GM21576 (cell line): Measurements from ENCODE around the gene SCYL3.
"Not testable (repeated sequence)": the region's sequence is repeated elsewhere in the genome, so short reads cannot be mapped to it uniquely, and the experiment has no call there.

ENCODE experiments used
- ATAC-seq: cut with Tn5 transposase; IDR thresholded peaks from one replicate; pipeline ENCODE4 v1.9.1; 2021; ENCODE audit warnings: mild to moderate bottlenecking, moderate library complexity; ENCODE audit not compliant: unreplicated experiment

The SCYL3 gene

GRCh38 chr1:169829671-169830070 lies 64.0 kb downstream of the SCYL3 start:
- no peak for ATAC-seq

GRCh38 chr1:169824153-169824552 lies 69.5 kb downstream of the SCYL3 start:
- ATAC-seq: no peak

- no peak for ATAC-seq
Measured at GRCh38 chr1:169821500-169821899, 72.2 kb downstream of the SCYL3 start.

- no peak for ATAC-seq
Measured at GRCh38 chr1:169816617-169817016, 77.1 kb downstream of the SCYL3 start.

GRCh38 chr1:169814265-169814664 lies 79.4 kb downstream of the SCYL3 start:
- ATAC-seq: no peak

- no peak for ATAC-seq
Measured at GRCh38 chr1:169812131-169812530, 81.6 kb downstream of the SCYL3 start.

GRCh38 chr1:169811418-169812035 lies 82.2 kb downstream of the SCYL3 start:
- not testable (repeated sequence) for ATAC-seq

GRCh38 chr1:169809370-169810095 lies 84.2 kb downstream of the SCYL3 start:
- no peak for ATAC-seq

- no peak for ATAC-seq
Measured at GRCh38 chr1:169804941-169805340, 88.8 kb downstream of the SCYL3 start.

GRCh38 chr1:169802888-169803287 lies 90.8 kb downstream of the SCYL3 start:
- no peak for ATAC-seq
